ENCODE measurements around the gene PIK3C3.

The PIK3C3 gene

GRCh38 chr18:41999751-42000150, 44.7 kb downstream of the PIK3C3 start:
- TF ChIP-seq, protein P1, sequence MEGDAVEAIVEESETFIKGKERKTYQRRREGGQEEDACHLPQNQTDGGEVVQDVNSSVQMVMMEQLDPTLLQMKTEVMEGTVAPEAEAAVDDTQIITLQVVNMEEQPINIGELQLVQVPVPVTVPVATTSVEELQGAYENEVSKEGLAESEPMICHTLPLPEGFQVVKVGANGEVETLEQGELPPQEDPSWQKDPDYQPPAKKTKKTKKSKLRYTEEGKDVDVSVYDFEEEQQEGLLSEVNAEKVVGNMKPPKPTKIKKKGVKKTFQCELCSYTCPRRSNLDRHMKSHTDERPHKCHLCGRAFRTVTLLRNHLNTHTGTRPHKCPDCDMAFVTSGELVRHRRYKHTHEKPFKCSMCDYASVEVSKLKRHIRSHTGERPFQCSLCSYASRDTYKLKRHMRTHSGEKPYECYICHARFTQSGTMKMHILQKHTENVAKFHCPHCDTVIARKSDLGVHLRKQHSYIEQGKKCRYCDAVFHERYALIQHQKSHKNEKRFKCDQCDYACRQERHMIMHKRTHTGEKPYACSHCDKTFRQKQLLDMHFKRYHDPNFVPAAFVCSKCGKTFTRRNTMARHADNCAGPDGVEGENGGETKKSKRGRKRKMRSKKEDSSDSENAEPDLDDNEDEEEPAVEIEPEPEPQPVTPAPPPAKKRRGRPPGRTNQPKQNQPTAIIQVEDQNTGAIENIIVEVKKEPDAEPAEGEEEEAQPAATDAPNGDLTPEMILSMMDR (IDR thresholded peaks at IDR 0.05) = no peak

DNA sequence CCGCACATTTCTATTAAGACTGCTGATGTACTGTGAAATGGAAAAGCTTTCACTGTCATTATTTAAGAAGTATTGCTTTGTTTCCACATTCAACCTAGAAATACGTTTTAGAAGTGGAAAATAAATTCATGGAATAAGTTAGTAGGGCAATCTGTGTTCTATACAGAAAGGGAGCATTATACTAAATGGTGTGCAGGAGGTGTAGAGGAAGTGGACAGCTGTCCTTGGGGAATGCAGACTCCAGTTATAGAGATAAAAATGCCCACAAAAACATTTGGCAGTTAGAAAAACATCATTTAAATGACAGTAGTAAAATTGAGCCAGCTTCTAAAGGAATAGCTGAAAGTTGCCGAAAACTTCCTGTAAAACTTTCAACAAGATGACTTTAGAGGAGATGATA, 46.8 kb downstream of the PIK3C3 start:
- TF ChIP-seq, protein P1 (IDR thresholded peaks at IDR 0.05) = no peak

- TF ChIP-seq, protein P1 (IDR thresholded peaks at IDR 0.05) = no peak
Observed at GRCh38 chr18:42004653-42005052, 49.6 kb downstream of the PIK3C3 start.

- TF ChIP-seq, protein P1 (IDR thresholded peaks at IDR 0.05) = no peak
Observed at GRCh38 chr18:42005782-42006181, 50.7 kb downstream of the PIK3C3 start.

- TF ChIP-seq, protein P1 (IDR thresholded peaks at IDR 0.05) = no peak
Observed at GRCh38 chr18:42011053-42011452, 56.0 kb downstream of the PIK3C3 start.

DNA sequence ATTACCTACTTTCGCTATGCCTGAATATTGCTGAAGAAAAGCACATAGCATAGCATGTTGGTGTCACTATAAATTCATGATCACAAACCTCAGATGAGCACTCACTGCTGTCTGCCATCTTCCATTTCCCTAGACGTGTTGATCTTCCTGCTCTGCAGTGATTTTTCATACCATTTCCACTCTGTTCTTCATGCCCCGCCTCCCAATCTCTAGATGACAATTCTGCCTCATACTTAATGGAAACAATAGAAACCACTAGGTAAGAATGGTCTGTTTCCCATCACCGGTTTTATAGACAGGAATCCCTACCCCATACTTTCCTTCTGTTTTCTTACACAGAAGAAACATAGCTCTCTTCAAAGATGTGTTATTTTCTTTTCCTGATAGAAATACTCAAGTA, 63.8 kb downstream of the PIK3C3 start:
- TF ChIP-seq, protein P1 (IDR thresholded peaks at IDR 0.05) = no peak

DNA sequence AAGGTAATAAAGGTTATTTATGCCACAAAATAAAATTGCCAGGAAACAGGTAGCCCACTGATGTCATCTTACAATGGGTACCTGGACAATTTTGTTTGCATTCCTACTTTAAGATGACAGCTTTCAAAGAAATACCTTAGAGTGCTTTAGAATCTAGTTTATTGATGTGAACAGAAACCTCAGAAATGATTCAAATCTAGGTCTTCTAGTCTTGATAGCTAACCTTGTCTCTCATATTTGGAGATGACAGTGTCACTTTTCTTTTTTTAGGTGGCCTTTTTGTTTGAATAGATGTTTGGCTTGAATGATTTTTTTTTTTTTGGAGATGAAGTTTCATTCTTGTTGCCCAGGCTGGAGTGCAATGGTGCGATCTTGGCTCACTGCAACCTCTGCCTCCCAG, 69.1 kb downstream of the PIK3C3 start:
- TF ChIP-seq, protein P1 (IDR thresholded peaks at IDR 0.05) = no peak

- TF ChIP-seq, protein P1 (IDR thresholded peaks at IDR 0.05) = no peak
Observed at GRCh38 chr18:42025491-42025890, 70.5 kb downstream of the PIK3C3 start.

Data from LNCAP (cell line).